ENCODE data around the gene PRSS3. TPM values are rescaled to one million over a fixed set of nuclear protein-coding genes. Genes with fewer than 3 reads are reported as not detected.
"Not testable (repeated sequence)": the region's sequence is repeated elsewhere in the genome, so short reads cannot be mapped to it uniquely, and the experiment has no call there.

Gene PRSS3
- total RNA-seq, 1 donor from 2014 or later: not detected

DNA sequence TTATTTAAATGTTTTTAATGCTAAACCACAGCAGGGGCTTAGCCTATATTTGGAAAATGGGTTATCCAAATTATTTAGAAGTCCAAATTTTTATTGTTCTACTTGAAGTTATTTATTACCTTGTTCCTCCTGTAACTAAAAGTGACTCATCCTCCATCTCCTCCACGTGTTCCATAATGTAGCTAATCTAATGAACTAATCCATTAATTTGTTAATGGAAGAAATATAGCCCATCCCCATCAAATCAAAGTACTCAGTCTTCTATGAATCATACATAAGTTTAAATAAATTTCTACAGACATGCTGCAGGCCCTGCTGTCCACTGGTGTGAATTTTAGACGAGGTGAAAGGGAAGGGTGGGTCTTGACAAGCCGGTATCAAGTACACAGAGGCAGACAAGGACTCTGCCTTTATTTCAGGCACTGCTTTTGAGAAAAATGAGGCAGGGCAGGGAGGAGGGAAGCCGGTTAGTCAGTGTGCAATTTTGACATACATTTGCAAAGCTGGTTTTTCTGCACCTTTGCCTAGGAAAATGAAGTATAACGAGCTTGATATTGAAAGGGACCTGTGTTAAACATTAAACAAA lies 21.2 kb upstream of the PRSS3 start:
- not testable (repeated sequence) for H3K79me2 ChIP-seq (ENCODE audit: insufficient read depth, low read length); H3K36me3 ChIP-seq (ENCODE audit: insufficient read depth, low read length); H3K4me3 Mint-ChIP-seq (ENCODE audit: unreplicated experiment); H3K4me1 Mint-ChIP-seq (ENCODE audit: low read depth, unreplicated experiment); H3K27ac ChIP-seq (ENCODE audit: low read depth, low read length); H3K9me3 Mint-ChIP-seq (ENCODE audit: unreplicated experiment); FAIRE-seq; DNase-seq (ENCODE audit: low read depth); H3K27me3 ChIP-seq (ENCODE audit: insufficient read depth, low read length); H3K4me3 ChIP-seq (ENCODE audit: insufficient read depth, low read depth, low read length); H3K36me3 Mint-ChIP-seq (ENCODE audit: low read depth, unreplicated experiment); H2AFZ ChIP-seq (ENCODE audit: low read depth, low read length); H3K27me3 Mint-ChIP-seq (ENCODE audit: low read depth, unreplicated experiment); H3K27ac Mint-ChIP-seq (ENCODE audit: unreplicated experiment); H4K20me1 ChIP-seq (ENCODE audit: insufficient read depth, low read length); H3K4me2 ChIP-seq (ENCODE audit: low read length); H3K9ac ChIP-seq (ENCODE audit: low read length); H3K4me1 ChIP-seq (ENCODE audit: insufficient read depth, low read length); H3K9me3 ChIP-seq (ENCODE audit: insufficient read depth, low read depth, low read length)

DNA sequence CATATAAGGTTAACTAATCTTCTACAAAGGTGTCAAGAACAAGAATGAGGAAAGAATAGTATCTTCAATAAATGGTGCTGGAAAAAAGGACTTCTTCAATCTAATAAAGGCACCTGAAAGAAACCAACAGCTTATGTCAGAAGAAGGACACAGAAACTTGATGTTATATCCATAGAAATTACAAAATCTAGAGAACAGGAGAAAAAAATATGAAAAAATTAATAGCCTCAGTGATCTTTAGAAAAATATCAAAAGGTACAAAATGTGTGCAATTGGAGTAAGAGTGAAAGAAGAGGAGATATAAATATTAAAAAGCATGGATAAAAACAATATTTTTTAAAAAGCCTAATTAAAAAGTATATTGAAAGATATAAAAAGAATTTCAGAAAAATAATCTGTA lies 18.8 kb upstream of the PRSS3 start:
- Histone ChIP-seq H3K27ac (ENCODE audit: low read depth, low read length) (no peak overlapping the region), H3K4me2 (ENCODE audit: low read length) (no peak overlapping the region), H3K9me3 (ENCODE audit: insufficient read depth, low read depth, low read length) (no peaks in the 10 kb centered on the region), H3K36me3 (ENCODE audit: insufficient read depth, low read length) (no peaks in the 10 kb centered on the region), H2AFZ (ENCODE audit: low read depth, low read length) (no peak overlapping the region), H3K4me1 (ENCODE audit: insufficient read depth, low read length) (no peaks in the 10 kb centered on the region), H4K20me1 (ENCODE audit: insufficient read depth, low read length) (no peaks in the 10 kb centered on the region), H3K4me3 (ENCODE audit: insufficient read depth, low read depth, low read length) (no peak overlapping the region), H3K27me3 (ENCODE audit: insufficient read depth, low read length) (peaks cover 4% of the 10 kb centered on the region), H3K9ac (ENCODE audit: low read length) (no peak overlapping the region), H3K79me2 (ENCODE audit: insufficient read depth, low read length) (no peaks in the 10 kb centered on the region)
- no peak overlapping the region for H3K27ac Mint-ChIP-seq (ENCODE audit: unreplicated experiment)
- no peak for FAIRE-seq
- peaks cover 2% of the 10 kb centered on the region for H3K36me3 Mint-ChIP-seq (ENCODE audit: low read depth, unreplicated experiment)
- no peak overlapping the region for H3K4me3 Mint-ChIP-seq (ENCODE audit: unreplicated experiment)
- peaks cover 9% of the 10 kb centered on the region for H3K9me3 Mint-ChIP-seq (ENCODE audit: unreplicated experiment)
- H3K27me3 Mint-ChIP-seq (ENCODE audit: low read depth, unreplicated experiment): peaks cover 5% of the 10 kb centered on the region
- TF ChIP-seq, protein P1, sequence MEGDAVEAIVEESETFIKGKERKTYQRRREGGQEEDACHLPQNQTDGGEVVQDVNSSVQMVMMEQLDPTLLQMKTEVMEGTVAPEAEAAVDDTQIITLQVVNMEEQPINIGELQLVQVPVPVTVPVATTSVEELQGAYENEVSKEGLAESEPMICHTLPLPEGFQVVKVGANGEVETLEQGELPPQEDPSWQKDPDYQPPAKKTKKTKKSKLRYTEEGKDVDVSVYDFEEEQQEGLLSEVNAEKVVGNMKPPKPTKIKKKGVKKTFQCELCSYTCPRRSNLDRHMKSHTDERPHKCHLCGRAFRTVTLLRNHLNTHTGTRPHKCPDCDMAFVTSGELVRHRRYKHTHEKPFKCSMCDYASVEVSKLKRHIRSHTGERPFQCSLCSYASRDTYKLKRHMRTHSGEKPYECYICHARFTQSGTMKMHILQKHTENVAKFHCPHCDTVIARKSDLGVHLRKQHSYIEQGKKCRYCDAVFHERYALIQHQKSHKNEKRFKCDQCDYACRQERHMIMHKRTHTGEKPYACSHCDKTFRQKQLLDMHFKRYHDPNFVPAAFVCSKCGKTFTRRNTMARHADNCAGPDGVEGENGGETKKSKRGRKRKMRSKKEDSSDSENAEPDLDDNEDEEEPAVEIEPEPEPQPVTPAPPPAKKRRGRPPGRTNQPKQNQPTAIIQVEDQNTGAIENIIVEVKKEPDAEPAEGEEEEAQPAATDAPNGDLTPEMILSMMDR (IDR thresholded peaks at IDR 0.05; ENCODE audit: insufficient read depth, low read depth, low read length): no peak
- no peak for TF ChIP-seq EZH2 (IDR thresholded peaks at IDR 0.05; ENCODE audit: insufficient read depth, low read length)
- DNase-seq (ENCODE audit: low read depth): no peak
- no peaks in the 10 kb centered on the region for H3K4me1 Mint-ChIP-seq (ENCODE audit: low read depth, unreplicated experiment)

DNA sequence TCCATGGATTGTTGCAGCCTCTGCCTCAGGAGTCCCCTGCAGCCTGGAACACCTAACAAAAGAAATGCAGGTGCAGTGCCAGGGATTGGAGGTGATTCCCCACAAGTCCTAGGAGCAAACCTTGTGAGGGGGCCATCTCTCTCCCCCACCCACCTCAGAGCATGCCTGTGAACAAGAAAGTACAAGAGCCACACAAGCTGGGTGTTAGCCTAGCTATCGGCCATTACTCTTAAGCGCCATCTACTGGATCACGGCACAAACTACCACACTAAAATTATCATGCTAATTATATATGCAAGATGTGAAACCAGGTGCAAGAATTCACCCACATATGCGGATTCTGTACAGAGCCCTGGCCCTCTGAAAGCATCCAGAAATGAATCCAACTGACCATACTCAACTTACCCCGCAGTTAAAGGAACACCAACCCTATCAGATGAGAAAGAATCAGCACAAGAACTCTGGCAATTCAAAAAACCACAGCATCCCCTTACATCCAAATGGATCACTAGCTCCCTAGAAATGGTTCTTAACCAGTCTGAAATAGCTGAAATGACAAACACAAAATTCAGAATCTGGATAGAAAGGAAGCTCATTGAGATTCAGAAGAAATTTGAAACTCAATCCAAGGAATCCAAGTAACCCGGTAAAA lies 16.5 kb upstream of the PRSS3 start:
- peaks cover 3% of the 10 kb centered on the region for H3K36me3 Mint-ChIP-seq (ENCODE audit: low read depth, unreplicated experiment)
- H3K4me1 ChIP-seq (ENCODE audit: insufficient read depth, low read length): peaks cover 5% of the 10 kb centered on the region
- no peaks in the 10 kb centered on the region for H3K36me3 ChIP-seq (ENCODE audit: insufficient read depth, low read length)
- no peak overlapping the region for H3K4me3 Mint-ChIP-seq (ENCODE audit: unreplicated experiment)
- no peak overlapping the region for H3K27ac Mint-ChIP-seq (ENCODE audit: unreplicated experiment)
- TF ChIP-seq, protein P1 (IDR thresholded peaks at IDR 0.05; ENCODE audit: insufficient read depth, low read depth, low read length): peak; percentile 89
- no peak for TF ChIP-seq EZH2 (IDR thresholded peaks at IDR 0.05; ENCODE audit: insufficient read depth, low read length)
- H3K27ac ChIP-seq (ENCODE audit: low read depth, low read length): no peak overlapping the region
- H3K27me3 Mint-ChIP-seq (ENCODE audit: low read depth, unreplicated experiment): peaks cover 5% of the 10 kb centered on the region
- H2AFZ ChIP-seq (ENCODE audit: low read depth, low read length): no peak overlapping the region
- H3K4me2 ChIP-seq (ENCODE audit: low read length): no peak overlapping the region
- DNase-seq (ENCODE audit: low read depth) (peak; percentile 19), FAIRE-seq (peak; percentile 79)
- H3K4me3 ChIP-seq (ENCODE audit: insufficient read depth, low read depth, low read length): no peak overlapping the region
- H3K79me2 ChIP-seq (ENCODE audit: insufficient read depth, low read length): no peaks in the 10 kb centered on the region
- no peaks in the 10 kb centered on the region for H3K9me3 ChIP-seq (ENCODE audit: insufficient read depth, low read depth, low read length)
- peaks cover 4% of the 10 kb centered on the region for H3K27me3 ChIP-seq (ENCODE audit: insufficient read depth, low read length)
- peaks cover 9% of the 10 kb centered on the region for H3K9me3 Mint-ChIP-seq (ENCODE audit: unreplicated experiment)
- no peaks in the 10 kb centered on the region for H4K20me1 ChIP-seq (ENCODE audit: insufficient read depth, low read length)
- H3K9ac ChIP-seq (ENCODE audit: low read length): no peak overlapping the region
- peaks cover 6% of the 10 kb centered on the region for H3K4me1 Mint-ChIP-seq (ENCODE audit: low read depth, unreplicated experiment)
